Endothelial cell (in vitro differentiated cells): ENCODE data around the gene TMEM260. TPM values are rescaled to one million over a fixed set of nuclear protein-coding genes. Genes with fewer than 3 reads are reported as not detected.
"Not testable (repeated sequence)": the region's sequence is repeated elsewhere in the genome, so short reads cannot be mapped to it uniquely, and the experiment has no call there.

Experiments
- DNase-seq: peaks from one replicate; pipeline ENCODE4 v3.0.0; 2021; ENCODE audit warnings: low spot score
- H3K27ac Mint-ChIP-seq: one replicate; pipeline ENCODE4 v1.8.0; 2021; ENCODE audit warnings: mixed read lengths, inconsistent platforms; ENCODE audit not compliant: unreplicated experiment
- H3K27me3 Mint-ChIP-seq: one replicate; pipeline ENCODE4 v1.8.0; 2021; ENCODE audit warnings: mild to moderate bottlenecking, moderate library complexity, mixed read lengths, inconsistent platforms; ENCODE audit not compliant: unreplicated experiment
- H3K36me3 Mint-ChIP-seq: one replicate; pipeline ENCODE4 v1.8.0; 2021; ENCODE audit warnings: mild to moderate bottlenecking, low read depth, mixed read lengths, inconsistent platforms; ENCODE audit not compliant: unreplicated experiment
- H3K4me1 Mint-ChIP-seq: one replicate; pipeline ENCODE4 v1.8.0; 2021; ENCODE audit warnings: mild to moderate bottlenecking, mixed read lengths, inconsistent platforms; ENCODE audit not compliant: unreplicated experiment
- H3K4me3 Mint-ChIP-seq: one replicate; pipeline ENCODE4 v1.8.0; 2021; ENCODE audit warnings: mild to moderate bottlenecking, mixed read lengths, inconsistent platforms; ENCODE audit not compliant: unreplicated experiment
- H3K9me3 Mint-ChIP-seq: one replicate; pipeline ENCODE4 v1.8.0; 2021; ENCODE audit warnings: mixed read lengths, inconsistent platforms; ENCODE audit not compliant: unreplicated experiment
- CTCF ChIP-seq: fragments of 200-600 bp; sonication (generic); IDR thresholded peaks from one replicate; pipeline ENCODE4 v1.5.0; 2021; ENCODE audit warnings: antibody characterized with exemption; ENCODE audit not compliant: unreplicated experiment
- total RNA-seq: library from RNA; stranded (reverse); fragmentation: NEBNext Ultra II Directional; extraction: Animal tissue kit (Norgen Biotek cat#: 25700); gene quantifications from one replicate; pipeline ENCODE4 v1.2.1, GENCODE V29; 2021; ENCODE audit not compliant: unreplicated experiment

TMEM260 gene
- total RNA-seq, 1 donor from 2014 or later, result 17.0 TPM

DNA sequence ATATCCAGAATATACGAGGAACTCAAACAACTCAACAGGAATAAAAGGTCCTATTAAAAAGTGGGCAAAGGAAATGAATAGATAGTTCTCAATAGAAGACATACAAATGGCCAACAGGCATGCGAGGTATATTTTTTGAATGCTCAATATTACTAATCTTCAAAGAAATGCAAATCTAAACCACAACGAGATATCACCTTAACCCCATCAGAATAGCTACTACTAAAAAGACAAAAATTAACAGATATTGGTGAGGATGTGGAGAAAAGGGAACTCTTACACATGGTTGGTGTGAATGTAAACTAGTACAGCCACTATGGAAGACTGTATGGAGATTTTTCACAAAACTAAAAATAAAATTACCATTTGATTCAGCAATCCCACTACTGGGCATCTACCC is 99.2 kb downstream of the TMEM260 start:
- no peak for TF ChIP-seq CTCF
- Mint-ChIP-seq H3K36me3 (peaks cover 4% of the 10 kb centered on the region), H3K27ac (no peak overlapping the region), H3K4me1 (peaks cover 4% of the 10 kb centered on the region), H3K9me3 (no peaks in the 10 kb centered on the region), H3K4me3 (no peak overlapping the region), H3K27me3 (peaks cover 3% of the 10 kb centered on the region)
- no peak for DNase-seq

DNA sequence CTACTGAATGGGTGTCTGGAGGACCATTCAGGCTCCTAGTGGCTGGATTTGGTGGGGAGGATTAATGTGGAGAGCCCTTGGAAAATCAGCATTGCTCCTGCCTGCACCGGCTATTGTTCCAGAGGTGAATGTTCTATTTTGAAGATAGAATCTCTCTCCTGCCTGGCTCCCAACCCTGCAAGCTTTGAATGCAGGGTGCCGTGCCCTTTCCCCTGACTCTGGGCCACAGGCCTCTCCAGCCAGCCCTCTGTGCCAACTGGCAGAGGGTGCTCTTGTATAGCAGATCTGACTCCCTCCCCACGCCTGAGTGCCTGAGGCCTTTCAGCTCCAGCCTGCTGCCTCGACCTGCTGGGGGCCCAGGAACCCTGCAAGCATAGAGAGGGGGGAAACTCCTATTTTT is 106.8 kb downstream of the TMEM260 start:
- Mint-ChIP-seq H3K4me3 (no peak overlapping the region), H3K27me3 (no peaks in the 10 kb centered on the region), H3K9me3 (no peaks in the 10 kb centered on the region), H3K4me1 (no peaks in the 10 kb centered on the region), H3K27ac (no peak overlapping the region), H3K36me3 (no peaks in the 10 kb centered on the region)
- peak; percentile 7 for DNase-seq
- TF ChIP-seq CTCF, result no peak

GRCh38 chr14:56687123-56687522 is 107.5 kb downstream of the TMEM260 start:
- no peak for TF ChIP-seq CTCF
- no peak overlapping the region for H3K4me3 Mint-ChIP-seq
- H3K36me3 Mint-ChIP-seq, result no peaks in the 10 kb centered on the region
- no peak overlapping the region for H3K27ac Mint-ChIP-seq
- no peaks in the 10 kb centered on the region for H3K9me3 Mint-ChIP-seq
- H3K27me3 Mint-ChIP-seq, result no peaks in the 10 kb centered on the region
- no peak for DNase-seq
- no peaks in the 10 kb centered on the region for H3K4me1 Mint-ChIP-seq

DNA sequence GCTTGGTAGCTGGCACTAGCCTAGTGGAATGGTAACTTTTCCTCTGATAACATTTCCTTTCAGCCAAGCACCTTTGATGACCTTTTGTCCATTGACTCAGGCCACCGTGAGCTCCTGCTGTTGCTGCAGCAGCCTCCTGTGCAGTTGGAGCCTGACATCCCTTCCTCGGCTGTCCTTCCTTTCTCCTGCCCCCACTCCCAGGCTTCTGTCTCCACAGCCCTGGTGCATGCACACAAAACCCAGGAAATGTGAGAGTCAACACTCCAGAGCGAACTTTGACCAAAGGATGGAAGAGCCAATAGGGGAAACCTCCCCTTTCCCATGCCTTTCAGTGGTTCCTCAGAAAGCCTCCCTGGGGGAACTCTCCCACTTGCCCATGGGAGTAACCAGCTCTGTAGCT is 115.0 kb downstream of the TMEM260 start:
- DNase-seq, result no peak
- H3K4me3 Mint-ChIP-seq, result no peak overlapping the region
- H3K36me3 Mint-ChIP-seq, result no peaks in the 10 kb centered on the region
- TF ChIP-seq CTCF, result no peak
- no peak overlapping the region for H3K27ac Mint-ChIP-seq
- H3K27me3 Mint-ChIP-seq, result no peaks in the 10 kb centered on the region
- H3K9me3 Mint-ChIP-seq, result no peaks in the 10 kb centered on the region
- H3K4me1 Mint-ChIP-seq, result no peaks in the 10 kb centered on the region

- not testable (repeated sequence) for H3K36me3 Mint-ChIP-seq, H3K27ac Mint-ChIP-seq, H3K4me1 Mint-ChIP-seq
Measured at GRCh38 chr14:56695216-56695615, 115.6 kb downstream of the TMEM260 start.

More at GRCh38 chr14:56695216-56695615, 115.6 kb downstream of the TMEM260 start:
- not testable (repeated sequence) for H3K27me3 Mint-ChIP-seq, H3K4me3 Mint-ChIP-seq, DNase-seq, H3K9me3 Mint-ChIP-seq

Other genes starting within 250 kb of the TMEM260 start
- gene OTX2, start 230.7 kb downstream of the TMEM260 start, total RNA-seq, result 12.0 TPM